SU-DHL-6 (cell line): Measurements from ENCODE around the gene F12.

Source experiments
- CTCF ChIP-seq: fragments of 200-600 bp; sonication (generic); IDR thresholded peaks from one replicate; pipeline ENCODE4 v1.5.1; 2017; ENCODE audit warnings: antibody characterized with exemption, mild to moderate bottlenecking, low read length, moderate library complexity; ENCODE audit not compliant: insufficient read depth, poor library complexity, severe bottlenecking
- EZH2phosphoT487 ChIP-seq: fragments of 200-600 bp; sonication (generic), shearing (Covaris generic); conservative IDR thresholded peaks from 2 replicates; pipeline ENCODE4 v1.6.1; 2018; ENCODE audit warnings: mild to moderate bottlenecking, antibody characterized with exemption, low read length, moderate library complexity, mixed read lengths

GRCh38 chr5:177383181-177383580, 26.2 kb downstream of the F12 start:
- TF ChIP-seq CTCF: no peak
- TF ChIP-seq EZH2phosphoT487: no peak
